Smooth muscle cell (in vitro differentiated cells): ENCODE results near the gene THOC6. TPM values are rescaled to one million over a fixed set of nuclear protein-coding genes. Genes with fewer than 3 reads are reported as not detected.
A peak's percentile ranks its signal among the peaks of the same experiment; 100 is the strongest.

Experiments
- DNase-seq: peaks from one replicate; lab custom pipeline; 2025; ENCODE audit not compliant: unreplicated experiment; lab: John Stamatoyannopoulos, UW
- H2AFZ ChIP-seq: fragments of 200-600 bp; sonication (generic); 2 replicates; pipeline ENCODE4 v1.6.0; 2016; ENCODE audit warnings: antibody characterized with exemption, low read depth, mild to moderate bottlenecking
- H3F3A ChIP-seq: fragments of 200-600 bp; sonication (generic); 2 replicates; pipeline ENCODE4 v1.6.0; 2017; ENCODE audit warnings: antibody characterized with exemption, low read depth
- H3K27ac ChIP-seq: fragments of 200-600 bp; sonication (generic); 2 replicates; pipeline ENCODE4 v1.5.1; 2016; ENCODE audit warnings: low read depth, mild to moderate bottlenecking
- H3K27me3 ChIP-seq: fragments of 200-600 bp; sonication (generic); 2 replicates; pipeline ENCODE4 v1.6.1; 2016; ENCODE audit warnings: low read depth, mild to moderate bottlenecking
- H3K36me3 ChIP-seq: fragments of 200-600 bp; sonication (generic); 2 replicates; pipeline ENCODE4 v1.5.1; 2016; ENCODE audit warnings: low read depth
- H3K4me1 ChIP-seq: fragments of 200-600 bp; sonication (generic); 2 replicates; pipeline ENCODE4 v1.5.1; 2016; ENCODE audit warnings: low read depth
- H3K4me2 ChIP-seq: fragments of 200-600 bp; sonication (generic); 2 replicates; pipeline ENCODE4 v1.6.0; 2016; ENCODE audit warnings: mild to moderate bottlenecking
- H3K4me3 ChIP-seq: fragments of 200-600 bp; sonication (generic); 2 replicates; pipeline ENCODE4 v1.5.1; 2016; ENCODE audit warnings: mild to moderate bottlenecking
- H3K79me2 ChIP-seq: fragments of 200-600 bp; sonication (generic); 2 replicates; pipeline ENCODE4 v1.6.0; 2016; ENCODE audit warnings: low read depth, mild to moderate bottlenecking
- H3K9ac ChIP-seq: fragments of 200-600 bp; sonication (generic); 2 replicates; pipeline ENCODE4 v1.6.0; 2016; ENCODE audit warnings: low read depth
- H3K9me3 ChIP-seq: fragments of 200-600 bp; sonication (generic); replicated peaks from 2 replicates; pipeline ENCODE4 v1.5.1; 2016; ENCODE audit warnings: low read depth
- H4K20me1 ChIP-seq: fragments of 200-600 bp; sonication (generic); 2 replicates; pipeline ENCODE4 v1.6.0; 2016; ENCODE audit warnings: low read depth
- CTCF ChIP-seq: fragments of 200-600 bp; sonication (generic); IDR thresholded peaks from 2 replicates; pipeline ENCODE4 v1.5.1; 2017; ENCODE audit warnings: borderline replicate concordance, mild to moderate bottlenecking, antibody characterized with exemption; ENCODE audit not compliant: insufficient read depth, poor library complexity, severe bottlenecking
- WGBS: methylation state at CpG from one replicate; pipeline ENCODE4 v1.1.7; 2016; ENCODE audit warnings: low lambda C conversion rate; 5-methylcytosine and 5-hydroxymethylcytosine counted together
- polyA plus RNA-seq: library from polyadenylated mRNA; unstranded; fragments of >200 nt; fragmentation: Nextera tagmentation; extraction: Ambion mirVana; gene quantifications from 2 replicates; pipeline ENCODE4 v1.2.1, GENCODE V29; 2016
- total RNA-seq: library from RNA; depleted of rRNA; stranded (reverse); fragments of >200 nt; gene quantifications from 2 replicates; pipeline ENCODE4 v1.2.3, GENCODE V29; 2014

Gene THOC6
- total and polyA plus RNA-seq, 2 experiments from 2014 or later, result 28.9 to 59.4 TPM

DNA sequence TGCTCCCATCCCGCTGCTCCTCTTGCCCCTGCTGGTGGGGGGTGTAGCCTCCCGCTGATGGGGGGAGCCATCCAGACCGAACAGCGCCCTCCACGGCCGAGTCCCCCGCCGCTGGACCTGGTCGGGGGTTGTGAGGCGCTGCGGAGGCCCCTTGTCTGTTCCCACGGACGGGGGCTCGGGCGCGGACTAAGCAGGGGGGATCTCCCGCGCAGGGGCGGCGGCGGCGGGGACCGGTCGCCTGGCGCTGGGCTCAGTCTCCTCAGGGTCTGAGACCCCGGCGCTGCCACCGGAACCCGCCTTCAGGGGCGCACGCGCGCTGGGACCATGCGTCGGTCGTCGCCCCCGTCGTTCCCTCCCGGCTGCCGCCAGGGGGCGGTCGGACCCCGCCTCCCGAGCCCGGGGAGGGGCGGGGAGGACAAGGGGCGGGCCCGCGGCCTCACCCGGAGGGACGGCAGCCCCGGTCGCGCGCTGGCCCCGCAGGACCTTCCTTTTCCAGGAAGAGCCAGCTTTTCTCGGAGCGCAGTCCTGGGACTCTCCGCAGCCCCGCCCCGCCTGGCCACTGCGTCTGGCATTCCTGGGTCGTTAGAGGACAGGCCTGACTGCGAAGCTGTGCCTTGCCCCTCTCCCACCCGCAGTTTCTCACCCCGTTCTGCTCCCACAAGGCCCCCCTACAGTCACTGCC is 35.3 kb downstream of the THOC6 start:
- Histone ChIP-seq H3K9ac (peak overlapping the region; percentile 84), H2AFZ (peak overlapping the region; percentile 97), H3K79me2 (no peaks in the 10 kb centered on the region), H3K27me3 (no peaks in the 10 kb centered on the region), H4K20me1 (peaks cover 9% of the 10 kb centered on the region), H3K9me3 (no peaks in the 10 kb centered on the region), H3K4me2 (peak overlapping the region; percentile 99), H3K36me3 (no peaks in the 10 kb centered on the region), H3K27ac (peak overlapping the region; percentile 70), H3K4me1 (peaks cover 7% of the 10 kb centered on the region), H3F3A (peaks cover 12% of the 10 kb centered on the region), H3K4me3 (peak overlapping the region; percentile 99)
- TF ChIP-seq CTCF, result peak; percentile 86
- WGBS, result 1% methylated on average over 39 of the region's 67 CpGs
- peak; percentile 86 for DNase-seq

- Histone ChIP-seq H3K27ac (peak overlapping the region; percentile 70), H3K27me3 (no peaks in the 10 kb centered on the region), H3K9me3 (no peaks in the 10 kb centered on the region), H3K4me1 (peaks cover 7% of the 10 kb centered on the region), H3K36me3 (no peaks in the 10 kb centered on the region), H3K9ac (peak overlapping the region; percentile 44), H2AFZ (no peak overlapping the region), H3F3A (peaks cover 12% of the 10 kb centered on the region), H3K4me2 (peak overlapping the region; percentile 99), H3K4me3 (peak overlapping the region; percentile 99), H3K79me2 (no peaks in the 10 kb centered on the region), H4K20me1 (peaks cover 9% of the 10 kb centered on the region)
- WGBS, result 60% methylated on average over 9 of the region's 9 CpGs
- DNase-seq, result no peak
- no peak for TF ChIP-seq CTCF
These were observed 35.9 kb downstream of the THOC6 start for GRCh38 chr16:3059723-3060242.

DNA sequence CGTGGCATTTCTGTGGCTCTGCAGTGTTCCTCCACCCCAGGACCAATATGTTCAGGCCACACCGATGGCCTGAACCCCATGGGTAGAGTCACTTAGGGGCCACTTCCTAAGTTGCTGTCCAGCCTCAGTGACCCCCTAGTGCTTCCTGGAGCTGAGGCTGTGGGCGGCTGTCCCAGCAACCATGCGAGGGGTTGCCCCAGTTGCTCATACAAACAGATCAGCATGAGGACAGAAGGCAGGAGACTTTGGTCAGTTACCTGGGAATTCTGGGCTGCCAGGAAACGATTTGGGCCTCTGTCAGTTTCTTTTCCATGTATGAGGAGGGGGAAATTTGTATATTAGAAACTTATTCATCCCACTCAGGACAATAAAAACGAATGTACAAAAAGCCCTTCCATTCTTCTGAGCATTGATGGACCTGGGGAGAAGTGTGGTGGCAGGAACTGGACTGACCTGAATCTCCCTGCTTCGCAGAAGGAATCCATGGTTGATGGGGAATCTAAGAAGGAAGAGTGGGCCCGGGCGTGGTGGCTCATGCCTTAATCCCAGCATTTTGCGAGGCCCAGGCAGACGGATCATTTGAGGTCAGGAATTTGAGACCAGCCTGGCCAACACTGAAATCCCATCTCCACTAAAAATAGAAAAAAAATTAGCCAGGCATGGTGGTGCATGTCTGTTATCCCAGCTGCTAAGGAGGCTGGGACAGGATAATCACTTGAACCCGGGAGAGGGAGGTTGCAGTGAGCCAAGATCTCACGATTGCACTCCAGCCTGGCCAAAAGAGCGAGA is 36.7 kb downstream of the THOC6 start:
- Histone ChIP-seq H3K27ac (peak overlapping the region; percentile 70), H3K79me2 (no peaks in the 10 kb centered on the region), H3K4me2 (no peak overlapping the region), H3K9ac (no peak overlapping the region), H4K20me1 (peaks cover 9% of the 10 kb centered on the region), H3K4me3 (no peak overlapping the region), H3K9me3 (no peaks in the 10 kb centered on the region), H3F3A (peaks cover 12% of the 10 kb centered on the region), H2AFZ (no peak overlapping the region), H3K36me3 (no peaks in the 10 kb centered on the region), H3K4me1 (peaks cover 7% of the 10 kb centered on the region), H3K27me3 (no peaks in the 10 kb centered on the region)
- no peak for TF ChIP-seq CTCF
- DNase-seq, result no peak
- WGBS, result 58% methylated on average over 14 of the region's 14 CpGs
